Right kidney (tissue), 1 donor: ENCODE measurements around the gene IBA57.
"Not testable (repeated sequence)": the region's sequence is repeated elsewhere in the genome, so short reads cannot be mapped to it uniquely, and the experiment has no call there.

ENCODE experiments used
- DNase-seq: peaks from one replicate; pipeline ENCODE4 v3.0.0-alpha.2; 2016

Gene IBA57

GRCh38 chr1:228171221-228171891 lies 5.8 kb downstream of the IBA57 start:
- DNase-seq, result no peak

- no peak for DNase-seq
Observed at GRCh38 chr1:228172591-228173527, 7.3 kb downstream of the IBA57 start.

- DNase-seq, result not testable (repeated sequence)
Observed at GRCh38 chr1:228173528-228174481, 8.2 kb downstream of the IBA57 start.

GRCh38 chr1:228174482-228175315 lies 9.1 kb downstream of the IBA57 start:
- no peak for DNase-seq

GRCh38 chr1:228175316-228176023 lies 9.9 kb downstream of the IBA57 start:
- no peak for DNase-seq

GRCh38 chr1:228176024-228176395 lies 10.4 kb downstream of the IBA57 start:
- DNase-seq, result no peak

GRCh38 chr1:228176461-228177182 lies 11.0 kb downstream of the IBA57 start:
- DNase-seq, result no peak

GRCh38 chr1:228177183-228177475 lies 11.5 kb downstream of the IBA57 start:
- DNase-seq, result no peak

GRCh38 chr1:228177721-228178710 lies 12.4 kb downstream of the IBA57 start:
- no peak for DNase-seq

- DNase-seq, result no peak
Observed at GRCh38 chr1:228178737-228179684, 13.4 kb downstream of the IBA57 start.

GRCh38 chr1:228180271-228180958 lies 14.8 kb downstream of the IBA57 start:
- DNase-seq, result no peak

GRCh38 chr1:228180959-228181644 lies 15.5 kb downstream of the IBA57 start:
- no peak for DNase-seq

GRCh38 chr1:228181645-228182034 lies 16.0 kb downstream of the IBA57 start:
- no peak for DNase-seq

- no peak for DNase-seq
Observed at GRCh38 chr1:228182296-228183030, 16.9 kb downstream of the IBA57 start.

- no peak for DNase-seq
Observed at GRCh38 chr1:228184152-228184551, 18.5 kb downstream of the IBA57 start.

- DNase-seq, result no peak
Observed at GRCh38 chr1:228185641-228185965, 20.0 kb downstream of the IBA57 start.
